Prostate gland (tissue), 2 donors: ENCODE measurements around the gene PAF1. TPM values are rescaled to one million over a fixed set of nuclear protein-coding genes. Genes with fewer than 3 reads are reported as not detected.

ENCODE experiments used
- DNase-seq: peaks from one replicate; pipeline ENCODE4 v3.0.0-alpha.2; 2019; ENCODE audit warnings: low spot score
- H3K27ac ChIP-seq, 2 donors: fragments of 200-600 bp; sonication (generic); 2 replicates each; pipeline ENCODE4 v1.5.1; 2017 to 2019
- H3K27me3 ChIP-seq: fragments of 200-600 bp; sonication (generic); replicated peaks from 2 replicates; pipeline ENCODE4 v1.5.1; 2019; ENCODE audit not compliant: insufficient read depth
- H3K36me3 ChIP-seq, 2 donors: fragments of 200-600 bp; sonication (generic); 1 replicate in 1 of 2; 2 replicates in 1 of 2; pipeline versions ENCODE4 v1.5.1 to v1.8.1; 2017 to 2019
- H3K4me1 ChIP-seq: fragments of 200-600 bp; sonication (generic); replicated peaks from 2 replicates; pipeline ENCODE4 v1.5.1; 2019
- H3K4me3 ChIP-seq, 2 donors: fragments of 200-600 bp; sonication (generic); 2 replicates each; pipeline ENCODE4 v1.5.1; 2017 to 2019
- H3K9me3 ChIP-seq: fragments of 200-600 bp; sonication (generic); 2 replicates; pipeline ENCODE4 v1.5.1; 2017
- CTCF ChIP-seq, 4 experiments: fragments of 200-600 bp in 2 of 4; fragments of 450-650 bp in 2 of 4; sonication (generic) in 2 of 4; IDR thresholded peaks; 1 replicate in 3 of 4; 2 replicates in 1 of 4; pipeline ENCODE4 v1.5.1; 2016 to 2019; ENCODE audit warnings: antibody characterized with exemption in 4 of 4, mild to moderate bottlenecking in 2 of 4, moderate library complexity in 2 of 4
- POLR2A ChIP-seq: fragments of 450-650 bp; IDR thresholded peaks from one replicate; pipeline ENCODE4 v1.6.1; 2016; ENCODE audit warnings: antibody characterized with exemption, mild to moderate bottlenecking
- POLR2AphosphoS5 ChIP-seq: sonication (generic); formaldehyde crosslinking; IDR thresholded peaks from one replicate; pipeline ENCODE4 v1.6.1; 2017; ENCODE audit warnings: antibody characterized with exemption
- WGBS: methylation state at CpG from one replicate; pipeline ENCODE4 v1.1.5; 2018; 5-methylcytosine and 5-hydroxymethylcytosine counted together
- intact Hi-C: fragments of 100-400 bp; cut with DNase I; formaldehyde crosslinking; loops from one replicate; pipeline ENCODE4 v1.14.2; 2022
- total RNA-seq, 2 donors: library from RNA; depleted of rRNA; stranded (reverse); fragments of >200 nt; gene quantifications; one replicate each; pipeline ENCODE4 v1.1.0, GENCODE V29; 2016

Gene PAF1
- total RNA-seq, 2 donors from 2014 or later = 47.5 to 63.6 TPM

GRCh38 chr19:39389631-39390414 is 1.1 kb downstream of the PAF1 start:
- Histone ChIP-seq H3K9me3 (no peaks in the 10 kb centered on the region), H3K4me1 (peaks cover 8% of the 10 kb centered on the region), H3K4me3 (peak overlapping the region; percentile 76 to 89), H3K27me3 (no peaks in the 10 kb centered on the region), H3K27ac (peak overlapping the region; percentile 98 to 99), H3K36me3 (peaks cover 0 to 29% of the 10 kb centered on the region in 2 donors)
- no peak for DNase-seq
- intact Hi-C loops = loop anchor here (2.0 kb wide), 1 partner anchor 47 kb away; the partner anchor contains the start of gene SAMD4B
- 60% methylated on average over 13 of the region's 13 CpGs for WGBS
- no peak for TF ChIP-seq POLR2AphosphoS5
- no peak for TF ChIP-seq CTCF (IDR thresholded peaks at IDR 0.05)
- TF ChIP-seq POLR2A = no peak

GRCh38 chr19:39388657-39389056 is 2.2 kb downstream of the PAF1 start:
- peaks cover 8% of the 10 kb centered on the region for H3K4me1 ChIP-seq
- H3K9me3 ChIP-seq = no peaks in the 10 kb centered on the region
- H3K27me3 ChIP-seq = no peaks in the 10 kb centered on the region
- WGBS = 86% methylated on average over 5 of the region's 5 CpGs
- no peak for TF ChIP-seq POLR2AphosphoS5
- no peak for TF ChIP-seq POLR2A
- no peak for TF ChIP-seq CTCF (IDR thresholded peaks at IDR 0.05)
- H3K27ac ChIP-seq = peak overlapping the region in 1 of 2 donors; percentile 98
- intact Hi-C loops = no loop called here
- no peak for DNase-seq
- H3K4me3 ChIP-seq = no peak overlapping the region
- peaks cover 0 to 25% of the 10 kb centered on the region in 2 donors for H3K36me3 ChIP-seq

DNA sequence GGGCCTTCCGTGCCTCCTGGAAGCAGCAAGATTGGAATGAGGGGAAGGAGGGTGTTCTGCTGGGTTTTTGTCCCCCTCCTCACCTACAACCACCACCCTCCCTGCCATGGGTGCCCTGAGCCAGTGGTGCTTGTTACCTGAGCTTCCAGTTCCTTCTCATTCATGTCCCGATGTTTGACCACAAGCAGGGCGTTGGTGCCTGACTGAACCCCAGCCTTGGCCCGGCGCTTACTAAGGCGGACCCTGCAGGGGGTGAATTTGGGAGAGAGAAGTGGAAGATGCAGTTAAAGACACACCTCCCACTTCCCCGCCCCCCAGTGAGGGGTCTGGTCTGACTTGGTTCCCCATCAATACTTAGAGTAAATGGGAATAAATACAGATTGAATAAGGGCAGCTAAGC is 4.3 kb downstream of the PAF1 start:
- intact Hi-C loops = no loop called here
- no peak for DNase-seq
- TF ChIP-seq POLR2AphosphoS5 = no peak
- no peak for TF ChIP-seq POLR2A
- no peak for TF ChIP-seq CTCF (IDR thresholded peaks at IDR 0.05)
- WGBS = 80% methylated on average over 7 of the region's 7 CpGs
- Histone ChIP-seq H3K9me3 (no peaks in the 10 kb centered on the region), H3K27ac (no peak overlapping the region), H3K36me3 (peaks cover 3 to 26% of the 10 kb centered on the region in 2 donors), H3K27me3 (no peaks in the 10 kb centered on the region), H3K4me1 (peaks cover 8% of the 10 kb centered on the region), H3K4me3 (no peak overlapping the region)

DNA sequence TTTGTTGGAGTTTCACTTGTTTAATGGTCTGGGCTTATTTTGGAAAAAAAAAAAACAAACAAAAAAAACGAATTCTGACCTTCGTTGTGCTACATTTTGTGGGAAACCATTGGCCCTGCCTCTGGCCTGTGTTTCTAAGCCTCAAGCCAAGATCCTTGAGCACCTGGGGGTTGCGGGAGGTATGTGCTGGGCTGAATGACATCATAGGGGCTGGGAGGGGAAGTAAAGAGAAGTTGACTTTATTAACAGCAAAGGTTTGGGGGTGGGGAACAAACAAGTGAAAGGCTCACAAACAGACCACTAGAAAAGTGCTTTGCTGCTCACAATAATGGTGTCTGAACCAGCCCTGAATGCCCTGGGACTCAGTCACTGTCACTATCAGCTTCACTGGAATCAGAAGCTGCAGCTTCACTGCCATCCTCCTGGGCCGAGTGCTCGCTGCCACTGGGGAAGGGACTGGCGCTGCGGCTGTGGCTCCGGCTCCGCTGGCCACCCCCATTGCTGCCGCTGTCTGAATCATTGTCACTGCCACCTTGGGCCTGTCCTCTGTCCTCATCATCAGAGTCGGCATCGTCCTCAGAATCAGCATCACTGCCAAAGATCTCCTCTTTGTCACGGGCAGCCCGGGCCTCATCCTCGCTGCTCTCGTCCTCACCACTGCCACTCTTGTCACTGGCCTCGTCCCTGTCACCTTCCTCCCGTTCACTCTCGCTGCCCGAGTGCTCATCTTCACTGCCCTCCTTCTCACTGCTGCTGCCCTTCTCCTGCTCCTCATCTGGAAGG is 5.1 kb downstream of the PAF1 start:
- H3K27me3 ChIP-seq = no peaks in the 10 kb centered on the region
- WGBS = 72% methylated on average over 20 of the region's 20 CpGs

GRCh38 chr19:39384839-39385568 is 5.9 kb downstream of the PAF1 start:
- Histone ChIP-seq H3K9me3 (no peaks in the 10 kb centered on the region), H3K4me3 (no peak overlapping the region), H3K27ac (no peak overlapping the region), H3K4me1 (peaks cover 8% of the 10 kb centered on the region), H3K27me3 (no peaks in the 10 kb centered on the region), H3K36me3 (peaks cover 12 to 41% of the 10 kb centered on the region in 2 donors)
- WGBS = 56% methylated on average over 9 of the region's 9 CpGs
- no peak for TF ChIP-seq POLR2A
- no peak for TF ChIP-seq POLR2AphosphoS5
- TF ChIP-seq CTCF (IDR thresholded peaks at IDR 0.05) = no peak
- DNase-seq = no peak
- intact Hi-C loops = no loop called here

More for the DNA sequence above, 5.1 kb downstream of the PAF1 start:
- DNase-seq = no peak
- Histone ChIP-seq H3K4me3 (no peak overlapping the region), H3K36me3 (peaks cover 4 to 33% of the 10 kb centered on the region in 2 donors), H3K9me3 (no peaks in the 10 kb centered on the region), H3K4me1 (peaks cover 8% of the 10 kb centered on the region), H3K27ac (no peak overlapping the region)
- TF ChIP-seq POLR2A (no peak), POLR2AphosphoS5 (no peak)
- intact Hi-C loops = no loop called here
